Measurements from ENCODE around the gene TNFSF8.

Gene TNFSF8

DNA sequence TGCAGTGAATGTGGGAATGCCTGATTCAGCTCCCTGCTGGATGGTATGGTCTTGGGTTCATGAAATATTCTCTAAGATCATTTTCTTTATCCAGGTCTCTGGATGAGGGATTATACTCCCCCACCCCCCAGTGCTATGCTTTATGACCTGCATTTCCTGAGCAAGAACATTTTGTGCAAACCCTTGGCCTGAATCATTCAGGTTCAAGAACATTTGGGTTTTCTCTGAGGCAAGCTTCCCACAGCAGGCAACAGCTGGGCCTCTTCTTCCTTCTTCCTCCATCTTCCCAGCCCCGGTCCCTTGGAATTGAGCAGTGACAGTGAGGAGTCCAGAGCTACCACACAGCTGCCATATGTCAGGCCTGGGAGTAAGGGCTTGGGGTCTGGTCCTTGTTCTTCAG lies 65.9 kb downstream of the TNFSF8 start:
- no peak for DNase-seq

DNA sequence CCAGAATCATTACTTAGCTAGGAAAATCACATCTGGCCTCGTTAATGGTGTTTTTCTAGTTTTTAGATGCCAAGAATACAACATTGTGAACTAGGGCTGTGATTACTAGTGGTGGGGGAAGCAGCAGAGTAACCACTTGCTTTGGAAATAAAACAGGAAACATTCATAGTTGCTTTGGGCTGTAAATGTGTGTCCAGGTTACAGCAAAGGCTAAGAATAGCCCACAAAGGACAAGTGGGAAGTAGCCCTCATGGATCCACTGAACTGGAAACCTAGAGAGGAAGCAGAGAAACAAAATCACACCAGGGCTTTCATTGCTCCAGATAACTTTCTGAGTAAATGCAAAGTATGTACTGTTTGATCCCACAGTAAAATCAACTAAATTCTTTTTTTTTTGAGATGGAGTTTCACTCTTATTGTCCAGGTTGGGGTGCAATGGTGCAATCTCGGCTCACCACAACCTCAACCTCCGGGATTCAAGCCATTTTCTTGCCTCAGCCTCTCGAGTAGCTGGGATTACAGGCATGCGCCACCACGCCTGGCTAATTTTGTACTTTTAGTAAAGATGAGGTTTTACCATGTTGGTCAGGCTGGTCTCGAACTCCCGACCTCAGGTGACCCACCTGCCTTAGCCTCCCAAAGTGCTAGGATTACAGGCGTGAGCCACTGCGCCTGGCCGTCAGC lies 68.3 kb downstream of the TNFSF8 start:
- DNase-seq, result peak; percentile 28 to 65

DNA sequence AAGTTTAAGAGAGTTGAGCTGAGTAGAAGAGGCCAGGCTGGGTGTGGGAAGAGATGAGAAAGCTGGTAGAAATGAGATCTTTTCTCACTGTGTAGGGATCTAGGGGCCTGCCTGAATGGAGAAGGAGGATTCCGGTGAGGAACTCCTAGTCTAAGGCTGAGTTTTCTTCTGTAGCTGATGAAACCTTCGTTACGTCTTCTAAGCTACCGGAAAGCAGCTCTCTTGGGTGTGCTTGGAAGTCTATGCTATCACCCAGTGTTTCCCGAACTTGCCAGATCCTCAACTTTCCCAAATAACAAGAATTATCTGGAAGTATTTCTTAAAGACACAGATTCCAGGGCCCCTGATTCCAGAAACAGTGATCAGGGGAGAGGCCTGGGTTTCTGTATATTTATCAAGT lies 69.1 kb downstream of the TNFSF8 start:
- no peak for DNase-seq

DNA sequence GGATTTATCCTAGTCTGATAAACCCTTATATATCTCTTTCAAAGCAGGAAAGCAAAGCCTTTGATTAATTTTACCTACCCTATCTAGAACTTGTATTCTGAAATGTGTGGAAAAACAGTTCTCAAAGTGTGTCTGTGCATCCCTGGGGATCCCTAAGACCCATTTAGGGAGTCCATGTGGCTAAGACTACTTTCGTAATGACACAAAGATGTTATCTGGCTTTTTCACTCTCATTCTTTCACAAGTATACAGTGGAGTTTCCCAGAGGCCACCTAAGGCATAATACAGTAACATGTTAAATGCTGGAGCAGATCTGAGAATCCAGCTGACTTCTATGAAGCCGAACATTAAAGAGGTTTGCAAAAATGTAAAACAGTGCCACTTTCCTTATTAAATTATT lies 70.2 kb downstream of the TNFSF8 start:
- DNase-seq, result no peak

DNA sequence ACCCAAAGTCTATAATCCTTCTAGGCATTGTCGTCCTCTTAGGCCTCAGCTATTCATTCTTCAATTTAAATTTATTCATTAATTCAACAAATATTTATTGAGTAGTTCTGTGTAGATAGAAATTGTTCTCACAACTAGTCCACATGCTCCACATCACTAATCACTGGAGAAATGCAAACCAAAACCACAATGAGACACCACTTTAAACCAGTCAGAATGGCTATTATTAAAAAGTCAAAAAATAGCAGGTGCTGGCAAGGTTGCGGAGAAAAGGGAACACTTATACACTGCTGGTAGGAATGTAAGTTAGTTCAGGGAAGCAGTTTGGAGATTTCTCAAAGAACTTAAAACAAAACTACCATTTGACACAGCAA lies 73.5 kb downstream of the TNFSF8 start:
- DNase-seq, result no peak

DNA sequence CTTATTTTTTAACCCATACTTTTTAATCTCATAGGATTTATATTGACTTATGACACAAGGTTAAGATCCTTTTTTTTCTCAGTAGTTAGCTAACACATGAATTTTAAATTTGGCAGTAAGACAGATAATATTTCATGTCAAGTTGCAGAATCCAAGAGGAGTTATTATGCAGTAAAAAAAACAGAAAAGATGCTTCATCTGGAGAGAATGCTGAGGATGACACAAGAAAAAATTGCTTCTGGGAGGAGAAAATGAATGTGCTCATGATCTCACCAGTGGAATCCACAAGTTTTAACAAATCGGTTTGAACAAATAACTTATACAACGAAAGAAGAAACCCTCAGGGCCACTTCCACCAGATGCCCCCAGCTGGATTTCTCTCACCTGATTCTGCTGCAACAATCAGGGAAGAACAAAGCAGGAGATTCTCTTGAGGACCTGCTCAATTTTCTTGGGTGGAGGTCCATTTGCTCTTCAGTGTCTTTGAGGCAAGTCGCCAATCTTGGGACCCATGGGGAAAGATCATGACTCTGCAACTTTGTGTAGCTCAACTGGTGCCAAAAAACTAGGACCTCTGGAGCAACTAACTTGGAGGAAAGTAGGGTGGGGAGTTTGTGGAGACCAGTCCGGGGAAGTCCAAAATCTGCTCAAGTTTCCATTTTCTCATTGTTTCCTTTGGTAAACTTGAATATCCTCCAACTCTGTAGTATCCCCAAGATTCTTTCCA lies 74.0 kb downstream of the TNFSF8 start:
- no peak for DNase-seq

DNA sequence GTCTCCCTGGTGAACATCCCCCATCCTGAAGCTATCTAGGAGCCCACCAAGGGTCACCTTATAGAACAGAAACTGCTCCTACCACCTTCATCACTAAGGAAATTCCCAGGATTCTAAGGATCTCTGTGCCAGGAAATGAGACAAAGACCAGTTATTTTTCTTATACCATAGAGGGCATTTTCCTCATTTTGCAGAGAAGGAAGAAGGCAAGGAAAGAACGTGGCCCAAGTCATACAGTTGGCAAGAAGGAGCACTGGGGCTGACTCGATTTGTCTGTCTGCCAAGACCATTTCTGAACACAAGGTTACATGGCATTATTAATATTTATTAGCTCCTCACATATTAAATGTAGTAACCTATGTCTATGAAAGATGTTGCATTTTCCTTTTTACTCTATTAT lies 74.9 kb downstream of the TNFSF8 start:
- no peak for DNase-seq

DNA sequence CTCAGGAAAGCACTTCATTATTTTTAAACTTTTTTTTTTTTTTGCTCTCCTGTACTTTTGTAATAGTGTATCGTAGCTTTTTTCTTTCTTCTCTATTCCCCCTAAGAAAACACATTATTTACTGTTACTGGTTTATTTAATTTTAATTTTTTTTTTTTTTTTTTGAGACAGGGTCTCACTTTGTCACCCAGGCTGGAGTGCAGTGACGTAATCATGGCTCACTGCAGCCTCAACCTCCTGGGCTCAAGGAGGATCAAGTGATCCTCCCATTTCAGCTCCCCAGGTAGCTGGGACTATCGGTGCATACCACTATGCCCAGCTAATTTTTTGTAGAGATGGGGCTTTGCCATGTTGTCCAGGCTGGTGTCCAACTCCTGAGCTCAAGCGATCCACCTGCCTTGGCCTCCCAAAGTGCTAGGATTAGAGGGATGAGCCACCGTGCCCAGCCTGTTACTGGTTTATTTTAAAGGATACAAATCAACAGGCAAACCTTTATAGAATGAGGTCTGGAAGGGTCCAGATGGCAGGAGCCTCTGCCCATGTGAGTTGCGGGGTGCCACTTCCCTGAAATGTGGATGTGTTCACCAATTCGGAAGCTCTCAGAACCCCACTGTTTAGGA lies 75.5 kb downstream of the TNFSF8 start:
- DNase-seq, result no peak

DNA sequence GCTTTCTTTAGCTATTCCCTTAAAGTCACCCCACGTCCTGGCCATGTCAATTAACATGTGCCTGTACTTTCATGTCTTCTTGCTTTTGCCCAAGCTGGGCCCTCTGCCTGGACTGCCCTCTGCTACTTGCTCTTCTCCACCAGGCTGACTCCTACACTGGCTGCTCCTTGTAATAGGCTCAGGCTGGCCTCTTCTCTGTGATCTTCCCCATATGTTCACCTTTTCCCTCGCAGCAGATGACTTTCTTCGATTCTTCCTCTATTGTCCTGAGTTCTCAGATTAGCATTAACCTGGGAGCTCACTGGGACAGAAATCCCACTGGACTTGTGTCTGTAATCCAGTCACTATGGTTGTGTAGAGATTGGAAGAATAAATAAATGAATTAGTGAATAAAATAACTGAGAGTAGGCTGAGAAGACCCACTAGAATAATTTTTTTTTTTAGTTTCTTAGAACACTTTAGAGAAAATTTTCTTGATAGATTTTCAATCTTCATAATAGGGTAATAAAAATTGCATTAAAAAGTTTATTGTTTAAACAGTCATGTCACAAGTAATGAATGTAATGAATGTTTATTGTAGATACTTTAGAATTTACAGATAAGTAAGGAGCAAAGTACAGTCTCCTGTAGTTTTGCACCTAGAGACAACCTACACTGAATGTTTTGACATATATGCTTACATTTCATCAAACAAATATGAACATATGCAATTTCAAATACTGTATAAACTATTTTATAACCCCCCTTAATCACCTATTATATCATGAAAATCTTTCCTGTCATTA lies 77.1 kb downstream of the TNFSF8 start:
- no peak for DNase-seq

DNA sequence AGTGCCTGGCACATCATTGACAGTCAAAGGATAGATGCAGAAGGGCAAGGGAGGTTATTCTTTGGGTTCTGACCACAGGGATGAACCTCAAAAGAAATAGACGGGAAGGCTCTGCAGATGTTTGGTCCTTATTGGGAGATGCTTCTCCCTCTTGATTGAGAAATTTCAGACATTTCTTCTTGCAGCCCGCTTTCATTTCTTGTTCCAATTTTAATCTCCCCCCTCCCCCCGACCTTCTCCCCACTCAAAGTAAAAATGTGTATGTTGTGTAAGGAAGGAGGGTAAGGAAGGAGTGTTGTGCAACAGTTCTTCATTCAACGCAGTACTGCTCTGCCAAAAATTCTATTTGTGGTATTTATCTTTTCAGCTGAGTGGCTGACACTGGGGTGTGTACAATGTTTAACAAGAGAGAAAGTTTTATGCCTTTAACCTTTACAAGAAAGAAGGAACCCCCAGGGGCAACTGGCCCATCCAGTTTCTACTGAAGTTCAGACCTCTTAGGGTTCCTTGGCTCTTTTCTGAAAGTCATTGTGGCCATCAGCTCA lies 78.3 kb downstream of the TNFSF8 start:
- DNase-seq, result peak; percentile 62 to 70

DNA sequence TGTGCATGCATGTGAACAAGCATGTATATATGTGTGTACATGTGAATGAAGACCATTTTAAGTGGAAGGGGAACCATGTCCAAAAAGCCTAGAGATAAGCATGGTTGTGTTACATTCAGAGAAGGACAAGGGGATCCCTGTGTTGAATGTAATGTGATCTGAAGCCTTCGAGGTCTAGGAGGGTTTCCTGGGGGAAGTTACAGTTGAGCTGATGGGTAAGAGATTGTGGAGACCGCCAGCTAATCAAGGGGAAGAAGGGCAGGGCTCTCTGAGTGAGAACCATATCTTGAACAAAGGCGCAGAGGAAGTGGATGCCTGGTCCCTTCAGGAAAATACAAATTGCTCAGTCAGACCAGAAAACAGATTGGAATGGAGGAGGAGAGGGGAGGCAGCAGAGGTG lies 79.1 kb downstream of the TNFSF8 start:
- DNase-seq, result no peak

All from inflammatory macrophage treated with lipopolysaccharide for 1 hour (primary cell).